Brain microvascular endothelial cell (primary cell): ENCODE measurements around the gene ANAPC15.

Experiments
- DNase-seq: peaks from one replicate; pipeline ENCODE4 v3.0.0-alpha.2; 2020
- H3K27ac ChIP-seq: fragments of 250-450 bp; sonication (Bioruptor Pico); 2 replicates; pipeline ENCODE4 v1.5.1; 2020; ENCODE audit warnings: mild to moderate bottlenecking, moderate library complexity
- H3K27me3 ChIP-seq: fragments of 250-450 bp; sonication (Bioruptor Pico); replicated peaks from 2 replicates; pipeline ENCODE4 v1.5.1; 2020; ENCODE audit warnings: mild to moderate bottlenecking
- H3K36me3 ChIP-seq: fragments of 250-450 bp; sonication (Bioruptor Pico); replicated peaks from 2 replicates; pipeline ENCODE4 v1.5.1; 2020; ENCODE audit warnings: mild to moderate bottlenecking
- H3K4me3 ChIP-seq: 2 replicates; pipeline ENCODE4 v1.5.1; 2011; ENCODE audit warnings: low read depth, mild to moderate bottlenecking, control low read depth, low read length, moderate library complexity
- in situ Hi-C: cut with HindIII; loops from 2 replicates; pipeline ENCODE4 v1.10.0; 2017; ENCODE audit warnings: low sequenced_read_pairs, low pct_ligation_motif_present
- TF ChIP-seq, protein P1 (sequence below): IDR thresholded peaks from 2 replicates; pipeline ENCODE4 v1.5.1; 2011; ENCODE audit warnings: low read depth, mild to moderate bottlenecking, moderate library complexity, low read length, control low read depth, inconsistent platforms; ENCODE audit errors: missing control alignments

Gene ANAPC15

DNA sequence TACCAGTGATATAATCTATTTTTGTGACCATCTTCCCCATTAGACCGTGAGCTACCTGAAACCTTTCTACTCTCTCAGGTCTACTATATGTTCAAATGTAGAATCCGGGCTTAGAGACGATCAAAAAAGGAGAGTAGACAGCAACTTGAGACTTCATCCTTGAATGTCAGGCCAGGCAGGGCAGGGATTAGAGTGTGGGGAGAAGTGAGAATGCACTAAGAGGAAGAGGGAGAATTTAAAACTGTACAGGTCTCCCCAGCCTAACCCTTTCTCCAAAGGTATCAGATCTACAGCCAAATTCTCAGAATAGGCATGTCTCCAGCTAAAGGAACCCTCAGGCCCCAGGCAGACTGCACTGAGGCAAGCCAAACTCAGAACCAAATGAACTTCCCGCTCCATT lies 10.3 kb downstream of the ANAPC15 start:
- no peak for DNase-seq
- Histone ChIP-seq H3K27me3 (no peaks in the 10 kb centered on the region), H3K27ac (peak overlapping the region; percentile 95), H3K4me3 (peak overlapping the region; percentile 74), H3K36me3 (peaks cover 16% of the 10 kb centered on the region)
- in situ Hi-C loops: no loop called here
- TF ChIP-seq, protein P1, sequence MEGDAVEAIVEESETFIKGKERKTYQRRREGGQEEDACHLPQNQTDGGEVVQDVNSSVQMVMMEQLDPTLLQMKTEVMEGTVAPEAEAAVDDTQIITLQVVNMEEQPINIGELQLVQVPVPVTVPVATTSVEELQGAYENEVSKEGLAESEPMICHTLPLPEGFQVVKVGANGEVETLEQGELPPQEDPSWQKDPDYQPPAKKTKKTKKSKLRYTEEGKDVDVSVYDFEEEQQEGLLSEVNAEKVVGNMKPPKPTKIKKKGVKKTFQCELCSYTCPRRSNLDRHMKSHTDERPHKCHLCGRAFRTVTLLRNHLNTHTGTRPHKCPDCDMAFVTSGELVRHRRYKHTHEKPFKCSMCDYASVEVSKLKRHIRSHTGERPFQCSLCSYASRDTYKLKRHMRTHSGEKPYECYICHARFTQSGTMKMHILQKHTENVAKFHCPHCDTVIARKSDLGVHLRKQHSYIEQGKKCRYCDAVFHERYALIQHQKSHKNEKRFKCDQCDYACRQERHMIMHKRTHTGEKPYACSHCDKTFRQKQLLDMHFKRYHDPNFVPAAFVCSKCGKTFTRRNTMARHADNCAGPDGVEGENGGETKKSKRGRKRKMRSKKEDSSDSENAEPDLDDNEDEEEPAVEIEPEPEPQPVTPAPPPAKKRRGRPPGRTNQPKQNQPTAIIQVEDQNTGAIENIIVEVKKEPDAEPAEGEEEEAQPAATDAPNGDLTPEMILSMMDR: no peak

DNA sequence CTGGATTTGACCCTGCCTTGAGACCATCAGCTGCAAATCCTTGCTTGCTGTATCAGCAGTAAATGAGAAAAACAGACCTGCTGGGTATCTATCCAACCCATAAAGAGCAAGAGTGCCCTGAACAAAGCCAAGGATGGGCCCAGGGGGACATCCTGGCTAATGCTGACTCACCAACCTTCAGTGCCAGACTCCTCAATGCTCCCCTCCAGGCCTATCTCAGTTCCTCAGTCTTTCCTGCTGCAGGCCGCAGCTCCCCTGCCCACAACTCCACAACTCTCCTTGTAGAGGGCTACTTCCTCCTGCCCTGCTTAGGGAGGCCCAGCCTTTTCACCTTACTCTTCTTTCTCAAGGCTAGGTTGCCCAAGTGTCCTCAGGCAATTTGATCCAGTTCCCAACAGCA lies 12.0 kb downstream of the ANAPC15 start:
- in situ Hi-C loops: no loop called here

DNA sequence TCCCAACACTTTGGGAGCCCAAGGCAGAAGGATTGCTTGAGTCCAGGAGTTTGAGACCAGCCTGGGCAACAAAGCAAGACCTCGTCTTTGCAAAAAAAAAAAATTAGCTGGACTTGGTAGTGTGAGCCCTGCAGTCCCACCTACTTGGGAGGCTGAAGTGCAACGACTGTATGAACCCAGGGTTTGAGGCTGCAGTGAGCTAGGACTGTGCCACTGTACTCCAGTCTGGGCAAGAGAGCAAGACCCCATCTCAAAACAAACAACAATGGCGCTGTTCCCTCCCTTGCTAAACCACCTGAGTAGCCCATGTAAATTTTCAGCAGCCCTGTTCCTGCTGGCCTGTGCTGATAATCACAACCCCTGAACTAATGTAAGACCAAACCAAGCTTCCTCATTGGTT lies 12.5 kb downstream of the ANAPC15 start:
- H3K36me3 ChIP-seq: peaks cover 17% of the 10 kb centered on the region
- no peak for DNase-seq
- in situ Hi-C loops: no loop called here
- H3K27ac ChIP-seq: no peak overlapping the region
- H3K4me3 ChIP-seq: no peak overlapping the region
- no peaks in the 10 kb centered on the region for H3K27me3 ChIP-seq
- TF ChIP-seq, protein P1: no peak

More for the DNA sequence above, 12.0 kb downstream of the ANAPC15 start:
- H3K36me3 ChIP-seq: peaks cover 17% of the 10 kb centered on the region
- H3K4me3 ChIP-seq: no peak overlapping the region
- H3K27ac ChIP-seq: no peak overlapping the region
- no peaks in the 10 kb centered on the region for H3K27me3 ChIP-seq
- TF ChIP-seq, protein P1: no peak
- DNase-seq: no peak

DNA sequence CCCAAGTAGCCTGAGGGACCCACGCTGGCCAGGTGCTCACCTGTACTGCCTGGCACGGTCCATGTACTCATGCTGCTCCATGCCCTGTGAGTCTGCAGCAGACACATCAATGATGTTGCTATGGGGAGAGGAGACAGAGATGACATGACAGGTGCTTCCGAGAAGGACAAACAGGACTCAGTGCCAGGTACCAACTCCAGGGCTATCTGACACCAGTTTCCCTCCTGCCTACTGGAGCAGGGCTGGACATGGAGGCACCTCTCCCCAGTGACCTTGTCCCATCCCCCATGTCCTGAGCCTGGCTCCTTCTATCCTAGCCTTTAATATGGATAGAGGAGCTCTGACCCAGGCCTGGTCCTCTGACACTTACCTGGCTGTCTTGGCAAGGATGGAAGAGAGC lies 13.8 kb downstream of the ANAPC15 start:
- Histone ChIP-seq H3K27me3 (no peaks in the 10 kb centered on the region), H3K4me3 (no peak overlapping the region), H3K27ac (no peak overlapping the region), H3K36me3 (peaks cover 23% of the 10 kb centered on the region)
- no peak for DNase-seq
- in situ Hi-C loops: no loop called here
- TF ChIP-seq, protein P1: no peak

DNA sequence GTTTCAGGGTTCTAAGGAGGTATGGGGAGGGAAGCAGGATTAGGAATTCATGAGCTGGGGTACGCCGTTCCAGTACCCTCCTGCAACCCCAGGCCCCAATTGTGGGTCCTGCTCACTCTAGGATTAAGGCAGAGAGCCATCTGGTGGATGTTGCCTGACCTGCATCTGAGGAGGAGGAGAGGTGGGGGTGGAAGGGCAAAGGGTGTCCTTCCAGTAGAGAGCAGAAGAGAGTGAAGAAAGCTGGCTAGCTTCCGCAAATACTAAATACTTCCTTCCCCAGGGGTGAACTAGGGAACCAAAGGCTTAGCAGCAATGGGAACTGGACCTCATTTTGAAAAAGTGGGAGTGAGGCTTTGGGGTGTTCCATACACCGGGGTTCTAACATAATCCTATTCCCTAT lies 21.2 kb downstream of the ANAPC15 start:
- peak; percentile 46 for DNase-seq
- H3K27ac ChIP-seq: no peak overlapping the region
- H3K36me3 ChIP-seq: peaks cover 6% of the 10 kb centered on the region
- in situ Hi-C loops: no loop called here
- no peak overlapping the region for H3K4me3 ChIP-seq
- no peaks in the 10 kb centered on the region for H3K27me3 ChIP-seq
- TF ChIP-seq, protein P1: peak; percentile 95

DNA sequence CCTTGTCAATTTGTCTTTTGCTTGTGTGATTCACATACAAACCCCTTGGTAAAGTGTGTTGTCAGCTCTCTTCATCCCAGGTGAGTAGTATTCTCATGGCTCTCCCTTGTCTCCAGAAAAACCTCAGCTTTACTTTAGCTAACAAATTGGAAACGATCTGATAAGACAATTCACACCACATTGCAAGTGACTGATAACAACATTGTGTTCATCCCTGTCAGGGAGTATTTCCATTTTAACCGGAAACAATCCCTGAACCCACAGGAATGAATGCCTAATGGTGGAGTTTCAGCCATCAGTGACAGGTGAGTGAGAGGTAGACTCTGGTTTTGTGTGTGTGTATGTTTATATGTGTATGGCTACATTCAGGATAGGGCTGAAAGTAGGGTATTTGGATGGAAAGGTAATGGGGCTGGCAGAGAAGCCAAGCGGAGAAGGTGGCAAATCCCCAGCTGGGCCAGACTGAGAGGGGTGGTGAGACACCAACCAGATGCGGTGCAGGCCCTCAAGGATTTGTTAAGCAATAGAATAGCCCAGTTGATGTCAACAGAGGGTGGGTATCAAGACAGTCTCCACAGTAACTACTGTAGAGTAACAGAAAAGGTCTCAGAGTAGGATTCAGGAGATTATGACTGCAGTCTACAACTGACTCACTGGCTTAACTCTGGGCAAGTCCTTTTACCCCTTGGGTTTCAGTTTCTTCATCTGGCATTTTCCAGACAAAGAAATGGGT lies 24.3 kb downstream of the ANAPC15 start:
- in situ Hi-C loops: no loop called here
- no peak for DNase-seq
- Histone ChIP-seq H3K27ac (no peak overlapping the region), H3K36me3 (no peaks in the 10 kb centered on the region), H3K27me3 (no peaks in the 10 kb centered on the region), H3K4me3 (no peak overlapping the region)
- TF ChIP-seq, protein P1: no peak
